Measurements from ENCODE around the gene ARHGAP42. TPM values are rescaled to one million over a fixed set of nuclear protein-coding genes. Genes with fewer than 3 reads are reported as not detected.

ARHGAP42 gene
- total and polyA plus RNA-seq, 10 of the 15 experiments (the other 5 are each of a cell fraction or from before 2014, with no cell fraction given): 1.8 to 6.3 (median 3.2) TPM

- peak; percentile 35 for ATAC-seq
- in situ Hi-C loops (cut with MboI): loop anchor here (5.0 to 10.0 kb wide), 3 partner anchors 107 to 240 kb away; no protein-coding TSS in a partner anchor
- TF ChIP-seq RAD51 (IDR thresholded peaks at IDR 0.05): peak; percentile 40; the same call in 1 of the 2 replicates
- no peak for TF ChIP-seq EGR1 (IDR thresholded peaks at IDR 0.05; ENCODE audit: borderline replicate concordance in 1 of 2, low read depth in 2 of 2, low read length in 2 of 2)
- TF ChIP-seq ATF7 (IDR thresholded peaks at IDR 0.05; ENCODE audit: low read depth): peak; percentile 35; the same call in 1 of the 2 replicates
- peak; percentile 39; the same call in 1 of the 2 replicates for TF ChIP-seq TBL1XR1 (IDR thresholded peaks at IDR 0.05; ENCODE audit: low read depth, low read length)
- TF ChIP-seq IKZF2 (IDR thresholded peaks at IDR 0.05): peak; percentile 24 to 49; a peak in 1 of 4 replicates
- TF ChIP-seq RAD21 (IDR thresholded peaks at IDR 0.05; ENCODE audit: insufficient read depth, low read depth, low read length): no peak
- TF ChIP-seq BCL11A (IDR thresholded peaks at IDR 0.05; ENCODE audit: low read depth, low read length): peak; percentile 65; the same call in 1 of the 2 replicates
- no peak for TF ChIP-seq BMI1 (IDR thresholded peaks at IDR 0.05; ENCODE audit: borderline replicate concordance)
- TF ChIP-seq ZSCAN29 (IDR thresholded peaks at IDR 0.05): no peak
- TF ChIP-seq MEF2B (IDR thresholded peaks at IDR 0.05; ENCODE audit: partially characterized antibody, poor library complexity, severe bottlenecking): peak; percentile 46
- TF ChIP-seq ZNF592 (IDR thresholded peaks at IDR 0.05): peak; percentile 28; the same call in 1 of the 2 replicates
- TF ChIP-seq NFIC (IDR thresholded peaks at IDR 0.05; ENCODE audit: low read depth, low read length): peak; percentile 59
- TF ChIP-seq CREB1 (IDR thresholded peaks at IDR 0.05; ENCODE audit: low read depth): peak; percentile 16; the same call in 1 of the 2 replicates
- TF ChIP-seq SKIL (IDR thresholded peaks at IDR 0.05; ENCODE audit: low read depth, poor library complexity, severe bottlenecking): peak; percentile 56
- TF ChIP-seq NR2F1 (conservative IDR thresholded peaks at IDR 0.05): peak; percentile 59; the same call in 1 of the 2 replicates
- peak; percentile 87 for TF ChIP-seq RUNX3 (IDR thresholded peaks at IDR 0.05; ENCODE audit: low read length)
- no peak for TF ChIP-seq PML (IDR thresholded peaks at IDR 0.05; ENCODE audit: low read length)
Observed at GRCh38 chr11:100684101-100685065, 2.7 kb upstream of the ARHGAP42 start.

More at GRCh38 chr11:100684101-100685065, 2.7 kb upstream of the ARHGAP42 start:
- no peaks in the 10 kb centered on the region for H3K9me3 ChIP-seq (replicated peaks; ENCODE audit: control insufficient read depth, insufficient read depth, low read length)
- no peak overlapping the region for H3K4me3 ChIP-seq
- peaks cover 45% of the 10 kb centered on the region for H3K4me1 ChIP-seq (ENCODE audit: control insufficient read depth, insufficient read depth, low read length)
- H4K20me1 ChIP-seq (ENCODE audit: control insufficient read depth, insufficient read depth): no peaks in the 10 kb centered on the region
- no peaks in the 10 kb centered on the region for H3K79me2 ChIP-seq (ENCODE audit: control insufficient read depth, insufficient read depth, low read length)
- intact Hi-C loops (cut with micrococcal nuclease; ENCODE audit: unreplicated experiment): loop anchor here (2.0 to 5.0 kb wide), 3 partner anchors 56 to 246 kb away; no protein-coding TSS in a partner anchor
- H3K27ac ChIP-seq (ENCODE audit: control insufficient read depth, insufficient read depth): no peak overlapping the region
- no peak overlapping the region for H2AFZ ChIP-seq (ENCODE audit: control insufficient read depth, low read depth, low read length)
- no peaks in the 10 kb centered on the region for H3K27me3 ChIP-seq (replicated peaks in 1 of 2; ENCODE audit: control insufficient read depth in 2 of 2, insufficient read depth in 2 of 2, low read length in 1 of 2)
- no TSS peak for BruUV-seq (replicated peaks)
- CTCF ChIA-PET: interaction anchor here (0.6 to 4.5 kb wide), 7 partner anchors 21 to 318 kb away, joined by 3 to 30 read pairs (median 5); no protein-coding TSS in a partner anchor
- 54% methylated on average over 6 of the region's 6 CpGs for WGBS (ENCODE audit: insufficient coverage, insufficient replicate concordance, low lambda C conversion rate, missing lambda C conversion rate)
- no peak overlapping the region for H3K4me2 ChIP-seq (ENCODE audit: control insufficient read depth, insufficient read depth)
- FAIRE-seq (no peak), DNase-seq (ENCODE audit: low read depth, low spot score) (no peak)
- H3K36me3 ChIP-seq (ENCODE audit: control insufficient read depth in 2 of 2, insufficient read depth in 2 of 2, low read length in 1 of 2): no peaks in the 10 kb centered on the region
- POLR2A ChIA-PET: interaction anchor here (0.6 kb wide), 1 partner anchor 144 kb away, joined by 3 read pairs; no protein-coding TSS in a partner anchor
- no peak overlapping the region for H3K9ac ChIP-seq (ENCODE audit: control insufficient read depth, insufficient read depth, low read length)
- RAD21 ChIA-PET (ENCODE audit: unreplicated experiment): interaction anchor here (1.1 to 2.7 kb wide), 5 partner anchors 52 to 243 kb away, joined by 3 to 9 read pairs (median 4); no protein-coding TSS in a partner anchor
- SMC1A ChIA-PET (ENCODE audit: uncharacterized antibody, unreplicated experiment): interaction anchor here (0.6 to 3.7 kb wide), 11 partner anchors 32 to 246 kb away, joined by 3 to 15 read pairs (median 4); no protein-coding TSS in a partner anchor

All from GM12878 (cell line).